SK-N-SH treated with all-trans-retinoic acid at 6 μM for 48 hours (cell line): ENCODE data around the gene PDC.

Source experiments
- ATAC-seq: fragments of 200-7000 bp; cut with Tn5 transposase; 3 replicates; pipeline ENCODE4 v1.9.1; 2020; ENCODE audit warnings: mild to moderate bottlenecking, moderate library complexity
- BACH2 ChIP-seq: fragments of 250-450 bp; sonication (Bioruptor Pico); IDR thresholded peaks from 2 replicates; pipeline ENCODE4 v1.9.0; 2021; ENCODE audit warnings: mild to moderate bottlenecking, borderline replicate concordance
- ESRRG ChIP-seq: fragments of 250-450 bp; sonication (Bioruptor Pico); IDR thresholded peaks from 2 replicates; pipeline ENCODE4 v1.6.1; 2021; ENCODE audit warnings: mild to moderate bottlenecking
- GLIS3 ChIP-seq: fragments of 250-450 bp; sonication (Bioruptor Pico); IDR thresholded peaks from 2 replicates; pipeline ENCODE4 v1.5.0; 2020; ENCODE audit warnings: mild to moderate bottlenecking, moderate library complexity
- ISL1 ChIP-seq: fragments of 250-450 bp; sonication (Bioruptor Pico); IDR thresholded peaks from 2 replicates; pipeline ENCODE4 v2.1.2; 2022; ENCODE audit warnings: mild to moderate bottlenecking, moderate library complexity
- OSR1 ChIP-seq: fragments of 250-450 bp; sonication (Bioruptor Pico); IDR thresholded peaks from 2 replicates; pipeline ENCODE4 v1.8.0; 2022; ENCODE audit warnings: moderate library complexity, mild to moderate bottlenecking, inconsistent platforms
- PPARA ChIP-seq: fragments of 250-450 bp; sonication (Bioruptor Pico); IDR thresholded peaks from 2 replicates; pipeline ENCODE4 v1.5.0; 2020; ENCODE audit warnings: mild to moderate bottlenecking, borderline replicate concordance
- RARB ChIP-seq: fragments of 250-450 bp; sonication (Bioruptor Pico); IDR thresholded peaks from 2 replicates; pipeline ENCODE4 v1.8.0; 2021; ENCODE audit warnings: mild to moderate bottlenecking, moderate library complexity
- SNAI2 ChIP-seq: fragments of 250-450 bp; sonication (Bioruptor Pico); IDR thresholded peaks from 2 replicates; pipeline ENCODE4 v1.5.0; 2020; ENCODE audit warnings: mild to moderate bottlenecking, moderate library complexity
- TOX ChIP-seq: fragments of 250-450 bp; sonication (Bioruptor Pico); IDR thresholded peaks from 2 replicates; pipeline ENCODE4 v1.8.0; 2021; ENCODE audit warnings: mild to moderate bottlenecking, moderate library complexity, borderline replicate concordance
- ZC3H10 ChIP-seq: fragments of 250-450 bp; sonication (Bioruptor Pico); IDR thresholded peaks from 2 replicates; pipeline ENCODE4 v1.5.1; 2021; ENCODE audit warnings: mild to moderate bottlenecking, moderate library complexity
- ZFP30 ChIP-seq: fragments of 450-650 bp; formaldehyde crosslinking; IDR thresholded peaks from 2 replicates; pipeline ENCODE4 v1.5.0; 2022; ENCODE audit warnings: mild to moderate bottlenecking, moderate library complexity
- ZNF565 ChIP-seq: fragments of 450-650 bp; formaldehyde crosslinking; conservative IDR thresholded peaks from 2 replicates; pipeline ENCODE4 v1.5.0; 2020; ENCODE audit warnings: low read depth, mild to moderate bottlenecking, moderate library complexity
- ZNF70 ChIP-seq: fragments of 450-650 bp; formaldehyde crosslinking; IDR thresholded peaks from 2 replicates; pipeline ENCODE4 v1.5.0; 2020; ENCODE audit warnings: mild to moderate bottlenecking, moderate library complexity
- ZNF8 ChIP-seq: fragments of 450-650 bp; formaldehyde crosslinking; IDR thresholded peaks from 2 replicates; pipeline ENCODE4 v1.5.0; 2020; ENCODE audit warnings: mild to moderate bottlenecking, moderate library complexity
- TF ChIP-seq, protein P1 (sequence below): fragments of 250-450 bp; sonication (Bioruptor Pico); IDR thresholded peaks from 2 replicates; pipeline ENCODE4 v1.8.0; 2020; ENCODE audit warnings: mild to moderate bottlenecking, moderate library complexity, borderline replicate concordance
- TF ChIP-seq, protein P2 (sequence below): fragments of 250-450 bp; sonication (Bioruptor Pico); IDR thresholded peaks from 2 replicates; pipeline ENCODE4 v1.5.1; 2020; ENCODE audit warnings: low read depth, mild to moderate bottlenecking, moderate library complexity
- TF ChIP-seq, protein P3 (sequence below): fragments of 250-450 bp; sonication (Bioruptor Pico); IDR thresholded peaks from 2 replicates; pipeline ENCODE4 v1.5.1; 2021; ENCODE audit warnings: mild to moderate bottlenecking, moderate library complexity
- TF ChIP-seq, protein P4 (sequence below): fragments of 250-450 bp; sonication (Bioruptor Pico); IDR thresholded peaks from 2 replicates; pipeline ENCODE4 v1.5.0; 2020; ENCODE audit warnings: mild to moderate bottlenecking, moderate library complexity
- TF ChIP-seq, protein P5 (sequence below): fragments of 250-450 bp; sonication (Bioruptor Pico); IDR thresholded peaks from 2 replicates; pipeline ENCODE4 v1.8.0; 2021; ENCODE audit warnings: low read depth, mild to moderate bottlenecking, moderate library complexity, borderline replicate concordance

PDC gene

DNA sequence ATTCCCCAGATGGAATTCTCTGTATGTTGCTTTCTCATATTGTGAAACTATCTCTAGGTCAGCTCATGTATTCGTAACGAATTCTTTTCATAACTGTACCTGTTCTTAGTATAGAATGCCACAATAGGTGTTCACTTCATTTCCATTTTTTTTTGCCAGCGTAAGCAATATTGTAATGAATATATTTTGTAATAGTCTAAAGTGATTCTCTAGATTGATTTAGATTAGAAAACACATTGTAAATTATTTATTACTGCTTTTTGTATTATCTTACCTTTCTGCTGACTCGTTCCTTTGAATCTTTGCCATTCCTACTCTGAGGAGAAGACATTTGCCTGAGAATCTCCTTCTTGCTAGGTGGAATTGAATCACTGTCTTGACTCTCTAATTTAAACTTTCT is 14.8 kb downstream of the PDC start:
- TF ChIP-seq, protein P1, sequence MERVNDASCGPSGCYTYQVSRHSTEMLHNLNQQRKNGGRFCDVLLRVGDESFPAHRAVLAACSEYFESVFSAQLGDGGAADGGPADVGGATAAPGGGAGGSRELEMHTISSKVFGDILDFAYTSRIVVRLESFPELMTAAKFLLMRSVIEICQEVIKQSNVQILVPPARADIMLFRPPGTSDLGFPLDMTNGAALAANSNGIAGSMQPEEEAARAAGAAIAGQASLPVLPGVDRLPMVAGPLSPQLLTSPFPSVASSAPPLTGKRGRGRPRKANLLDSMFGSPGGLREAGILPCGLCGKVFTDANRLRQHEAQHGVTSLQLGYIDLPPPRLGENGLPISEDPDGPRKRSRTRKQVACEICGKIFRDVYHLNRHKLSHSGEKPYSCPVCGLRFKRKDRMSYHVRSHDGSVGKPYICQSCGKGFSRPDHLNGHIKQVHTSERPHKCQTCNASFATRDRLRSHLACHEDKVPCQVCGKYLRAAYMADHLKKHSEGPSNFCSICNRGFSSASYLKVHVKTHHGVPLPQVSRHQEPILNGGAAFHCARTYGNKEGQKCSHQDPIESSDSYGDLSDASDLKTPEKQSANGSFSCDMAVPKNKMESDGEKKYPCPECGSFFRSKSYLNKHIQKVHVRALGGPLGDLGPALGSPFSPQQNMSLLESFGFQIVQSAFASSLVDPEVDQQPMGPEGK, result no peak
- no peak for TF ChIP-seq ZNF70 (CRISPR knock-in tag)
- TF ChIP-seq ESRRG (CRISPR knock-in tag), result no peak
- TF ChIP-seq, protein P2, sequence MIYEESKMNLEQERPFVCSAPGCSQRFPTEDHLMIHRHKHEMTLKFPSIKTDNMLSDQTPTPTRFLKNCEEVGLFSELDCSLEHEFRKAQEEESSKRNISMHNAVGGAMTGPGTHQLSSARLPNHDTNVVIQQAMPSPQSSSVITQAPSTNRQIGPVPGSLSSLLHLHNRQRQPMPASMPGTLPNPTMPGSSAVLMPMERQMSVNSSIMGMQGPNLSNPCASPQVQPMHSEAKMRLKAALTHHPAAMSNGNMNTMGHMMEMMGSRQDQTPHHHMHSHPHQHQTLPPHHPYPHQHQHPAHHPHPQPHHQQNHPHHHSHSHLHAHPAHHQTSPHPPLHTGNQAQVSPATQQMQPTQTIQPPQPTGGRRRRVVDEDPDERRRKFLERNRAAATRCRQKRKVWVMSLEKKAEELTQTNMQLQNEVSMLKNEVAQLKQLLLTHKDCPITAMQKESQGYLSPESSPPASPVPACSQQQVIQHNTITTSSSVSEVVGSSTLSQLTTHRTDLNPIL (CRISPR knock-in tag), result no peak
- TF ChIP-seq, protein P3, sequence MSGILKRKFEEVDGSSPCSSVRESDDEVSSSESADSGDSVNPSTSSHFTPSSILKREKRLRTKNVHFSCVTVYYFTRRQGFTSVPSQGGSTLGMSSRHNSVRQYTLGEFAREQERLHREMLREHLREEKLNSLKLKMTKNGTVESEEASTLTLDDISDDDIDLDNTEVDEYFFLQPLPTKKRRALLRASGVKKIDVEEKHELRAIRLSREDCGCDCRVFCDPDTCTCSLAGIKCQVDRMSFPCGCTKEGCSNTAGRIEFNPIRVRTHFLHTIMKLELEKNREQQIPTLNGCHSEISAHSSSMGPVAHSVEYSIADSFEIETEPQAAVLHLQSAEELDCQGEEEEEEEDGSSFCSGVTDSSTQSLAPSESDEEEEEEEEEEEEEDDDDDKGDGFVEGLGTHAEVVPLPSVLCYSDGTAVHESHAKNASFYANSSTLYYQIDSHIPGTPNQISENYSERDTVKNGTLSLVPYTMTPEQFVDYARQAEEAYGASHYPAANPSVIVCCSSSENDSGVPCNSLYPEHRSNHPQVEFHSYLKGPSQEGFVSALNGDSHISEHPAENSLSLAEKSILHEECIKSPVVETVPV, result no peak
- TF ChIP-seq, protein P4, sequence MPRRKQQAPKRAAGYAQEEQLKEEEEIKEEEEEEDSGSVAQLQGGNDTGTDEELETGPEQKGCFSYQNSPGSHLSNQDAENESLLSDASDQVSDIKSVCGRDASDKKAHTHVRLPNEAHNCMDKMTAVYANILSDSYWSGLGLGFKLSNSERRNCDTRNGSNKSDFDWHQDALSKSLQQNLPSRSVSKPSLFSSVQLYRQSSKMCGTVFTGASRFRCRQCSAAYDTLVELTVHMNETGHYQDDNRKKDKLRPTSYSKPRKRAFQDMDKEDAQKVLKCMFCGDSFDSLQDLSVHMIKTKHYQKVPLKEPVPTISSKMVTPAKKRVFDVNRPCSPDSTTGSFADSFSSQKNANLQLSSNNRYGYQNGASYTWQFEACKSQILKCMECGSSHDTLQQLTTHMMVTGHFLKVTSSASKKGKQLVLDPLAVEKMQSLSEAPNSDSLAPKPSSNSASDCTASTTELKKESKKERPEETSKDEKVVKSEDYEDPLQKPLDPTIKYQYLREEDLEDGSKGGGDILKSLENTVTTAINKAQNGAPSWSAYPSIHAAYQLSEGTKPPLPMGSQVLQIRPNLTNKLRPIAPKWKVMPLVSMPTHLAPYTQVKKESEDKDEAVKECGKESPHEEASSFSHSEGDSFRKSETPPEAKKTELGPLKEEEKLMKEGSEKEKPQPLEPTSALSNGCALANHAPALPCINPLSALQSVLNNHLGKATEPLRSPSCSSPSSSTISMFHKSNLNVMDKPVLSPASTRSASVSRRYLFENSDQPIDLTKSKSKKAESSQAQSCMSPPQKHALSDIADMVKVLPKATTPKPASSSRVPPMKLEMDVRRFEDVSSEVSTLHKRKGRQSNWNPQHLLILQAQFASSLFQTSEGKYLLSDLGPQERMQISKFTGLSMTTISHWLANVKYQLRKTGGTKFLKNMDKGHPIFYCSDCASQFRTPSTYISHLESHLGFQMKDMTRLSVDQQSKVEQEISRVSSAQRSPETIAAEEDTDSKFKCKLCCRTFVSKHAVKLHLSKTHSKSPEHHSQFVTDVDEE (CRISPR knock-in tag), result no peak
- no peak for TF ChIP-seq OSR1 (CRISPR knock-in tag)
- TF ChIP-seq GLIS3, result no peak
- TF ChIP-seq RARB (CRISPR knock-in tag), result no peak
- TF ChIP-seq ZFP30 (CRISPR knock-in tag), result no peak
- TF ChIP-seq ZNF565 (CRISPR knock-in tag), result no peak
- no peak for TF ChIP-seq ZC3H10
- TF ChIP-seq PPARA, result no peak
- TF ChIP-seq, protein P5, sequence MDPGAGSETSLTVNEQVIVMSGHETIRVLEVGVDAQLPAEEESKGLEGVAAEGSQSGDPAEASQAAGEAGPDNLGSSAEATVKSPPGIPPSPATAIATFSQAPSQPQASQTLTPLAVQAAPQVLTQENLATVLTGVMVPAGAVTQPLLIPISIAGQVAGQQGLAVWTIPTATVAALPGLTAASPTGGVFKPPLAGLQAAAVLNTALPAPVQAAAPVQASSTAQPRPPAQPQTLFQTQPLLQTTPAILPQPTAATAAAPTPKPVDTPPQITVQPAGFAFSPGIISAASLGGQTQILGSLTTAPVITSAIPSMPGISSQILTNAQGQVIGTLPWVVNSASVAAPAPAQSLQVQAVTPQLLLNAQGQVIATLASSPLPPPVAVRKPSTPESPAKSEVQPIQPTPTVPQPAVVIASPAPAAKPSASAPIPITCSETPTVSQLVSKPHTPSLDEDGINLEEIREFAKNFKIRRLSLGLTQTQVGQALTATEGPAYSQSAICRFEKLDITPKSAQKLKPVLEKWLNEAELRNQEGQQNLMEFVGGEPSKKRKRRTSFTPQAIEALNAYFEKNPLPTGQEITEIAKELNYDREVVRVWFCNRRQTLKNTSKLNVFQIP (CRISPR knock-in tag), result no peak
- TF ChIP-seq SNAI2, result no peak
- no peak for TF ChIP-seq TOX (CRISPR knock-in tag)
- TF ChIP-seq, all 23 proteins: peak for 0
- no peak for ATAC-seq

DNA sequence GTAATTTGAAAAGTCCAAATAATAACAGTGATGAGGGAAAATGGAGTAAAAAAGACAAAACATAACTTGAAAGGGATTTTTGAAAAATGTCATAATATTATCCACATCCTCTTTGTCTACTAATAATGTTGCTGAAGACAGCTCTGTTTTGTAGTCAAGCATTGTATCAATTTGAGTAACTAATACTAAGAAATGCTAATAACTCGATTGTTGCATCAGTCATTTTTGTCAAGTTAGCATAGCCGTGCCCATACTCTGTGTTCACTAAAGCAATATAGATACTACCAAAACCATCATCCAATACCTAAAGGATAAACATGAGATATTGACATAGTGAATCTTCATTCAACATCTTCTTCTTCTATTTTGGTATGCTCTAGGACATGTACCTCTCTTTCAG is 17.3 kb downstream of the PDC start:
- no peak for ATAC-seq
- TF ChIP-seq ISL1 (CRISPR knock-in tag), result no peak
- no peak for TF ChIP-seq ESRRG (CRISPR knock-in tag)
- no peak for TF ChIP-seq OSR1 (CRISPR knock-in tag)
- no peak for TF ChIP-seq ZNF565 (CRISPR knock-in tag)
- TF ChIP-seq, protein P4 (CRISPR knock-in tag), result no peak
- no peak for TF ChIP-seq PPARA
- no peak for TF ChIP-seq ZC3H10
- TF ChIP-seq ZNF8, result no peak
- no peak for TF ChIP-seq ZNF70 (CRISPR knock-in tag)
- no peak for TF ChIP-seq ZFP30 (CRISPR knock-in tag)
- TF ChIP-seq, protein P2 (CRISPR knock-in tag), result no peak
- TF ChIP-seq BACH2 (CRISPR knock-in tag), result no peak
